IMR-90 (cell line): ENCODE measurements around the gene ANGEL1. TPM values are rescaled to one million over a fixed set of nuclear protein-coding genes. Genes with fewer than 3 reads are reported as not detected.

ENCODE experiments used
- ATAC-seq: fragments of 200-7000 bp; cut with Tn5 transposase; 2 replicates; pipeline ENCODE4 v1.9.1; 2020; ENCODE audit warnings: low read depth, mild to moderate bottlenecking, moderate library complexity
- BruUV-seq: library from RNA; stranded (reverse); fragments of 400-500 nt; replicated peaks from 2 replicates; lab custom pipeline; 2021; lab: Mats Ljungman, UMichigan
- CTCF ChIA-PET: fragments of 300-600 bp; formaldehyde crosslinking; extraction: SDS; loops from one replicate; lab custom pipeline; 2021; ENCODE audit warnings: antibody characterized with exemption; lab: Yijun Ruan, JAX
- POLR2A ChIA-PET: fragments of 300-600 bp; sonication (Branson Sonifier 250); formaldehyde crosslinking; loops from one replicate; lab custom pipeline; 2022; ENCODE audit warnings: antibody characterized with exemption; ENCODE audit not compliant: unreplicated experiment; lab: Charles Lee
- DNase-seq: peaks from one replicate; pipeline ENCODE4 v3.0.0; 2013
- H2AFZ ChIP-seq: replicated peaks from 2 replicates; pipeline ENCODE3; 2013; ENCODE audit warnings: low read length, mild to moderate bottlenecking; ENCODE audit not compliant: poor library complexity
- H2AK5ac ChIP-seq: 2 replicates; pipeline ENCODE4 v1.6.1; 2013; ENCODE audit warnings: low read depth, low read length, inconsistent platforms
- H2AK9ac ChIP-seq: replicated peaks from 2 replicates; pipeline ENCODE3; 2013; ENCODE audit warnings: mild to moderate bottlenecking, low read depth, low read length, moderate library complexity; ENCODE audit not compliant: poor library complexity
- H2BK120ac ChIP-seq: 2 replicates; pipeline ENCODE4 v1.6.1; 2013; ENCODE audit warnings: low read depth, low read length, inconsistent platforms
- H2BK15ac ChIP-seq: 3 replicates; pipeline ENCODE4 v1.6.1; 2013; ENCODE audit warnings: low read depth, low read length, inconsistent platforms
- H2BK20ac ChIP-seq: 2 replicates; pipeline ENCODE4 v1.6.1; 2013; ENCODE audit warnings: low read depth, mild to moderate bottlenecking, inconsistent platforms, low read length, moderate library complexity
- H2BK5ac ChIP-seq: 2 replicates; pipeline ENCODE4 v1.6.1; 2013; ENCODE audit warnings: mild to moderate bottlenecking, low read depth, low read length, inconsistent platforms; ENCODE audit not compliant: poor library complexity, severe bottlenecking
- H3K14ac ChIP-seq: replicated peaks from 2 replicates; pipeline ENCODE4 v1.6.1; 2013; ENCODE audit warnings: low read depth, low read length, inconsistent platforms
- H3K18ac ChIP-seq: 2 replicates; pipeline ENCODE4 v1.6.1; 2013; ENCODE audit warnings: low read depth, low read length, control low read depth
- H3K23ac ChIP-seq: 2 replicates; pipeline ENCODE4 v1.6.1; 2013; ENCODE audit warnings: low read depth, low read length, inconsistent platforms
- H3K27ac ChIP-seq: 2 replicates; pipeline ENCODE4 v1.5.1; 2013; ENCODE audit warnings: mild to moderate bottlenecking, control low read depth, low read length; ENCODE audit not compliant: insufficient read depth
- H3K27me3 ChIP-seq: 2 replicates; pipeline ENCODE4 v1.6.1; 2013; ENCODE audit warnings: low read length; ENCODE audit not compliant: control insufficient read depth, insufficient read depth
- H3K36me3 ChIP-seq: 2 replicates; pipeline ENCODE4 v1.6.1; 2013; ENCODE audit warnings: low read length, mixed read lengths; ENCODE audit not compliant: control insufficient read depth, insufficient read depth
- H3K4ac ChIP-seq: 2 replicates; pipeline ENCODE4 v1.6.1; 2013; ENCODE audit warnings: low read depth, low read length, inconsistent platforms
- H3K4me1 ChIP-seq: 2 replicates; pipeline ENCODE4 v1.6.1; 2013; ENCODE audit warnings: low read length, mixed read lengths; ENCODE audit not compliant: control insufficient read depth, insufficient read depth
- H3K4me2 ChIP-seq: 2 replicates; pipeline ENCODE4 v1.6.1; 2013; ENCODE audit warnings: low read depth, mild to moderate bottlenecking, control low read depth, low read length, moderate library complexity
- H3K4me3 ChIP-seq: 2 replicates; pipeline ENCODE4 v1.5.1; 2013; ENCODE audit warnings: low read depth, mild to moderate bottlenecking, control low read depth, low read length, moderate library complexity; ENCODE audit not compliant: insufficient read depth
- H3K56ac ChIP-seq: 2 replicates; pipeline ENCODE4 v1.6.1; 2013; ENCODE audit warnings: low read length, inconsistent platforms; ENCODE audit not compliant: insufficient read depth; ENCODE audit errors: extremely low read depth
- H3K79me1 ChIP-seq, 2 experiments: 2 replicates each; pipeline ENCODE4 v1.6.1; 2013; ENCODE audit warnings: low read length in 2 of 2, inconsistent platforms in 1 of 2, low read depth in 1 of 2
- H3K9ac ChIP-seq: 2 replicates; pipeline ENCODE4 v1.6.1; 2013; ENCODE audit warnings: low read depth, low read length, control low read depth
- H3K9me1 ChIP-seq: 2 replicates; pipeline ENCODE4 v1.6.1; 2013; ENCODE audit warnings: low read length, inconsistent platforms; ENCODE audit not compliant: insufficient read depth
- H3K9me3 ChIP-seq: 2 replicates; pipeline ENCODE4 v1.6.1; 2013; ENCODE audit warnings: low read length; ENCODE audit not compliant: control insufficient read depth, insufficient read depth
- H4K20me1 ChIP-seq: 2 replicates; pipeline ENCODE4 v1.6.1; 2013; ENCODE audit warnings: low read length, inconsistent platforms; ENCODE audit not compliant: insufficient read depth
- H4K5ac ChIP-seq: 2 replicates; pipeline ENCODE4 v1.6.1; 2013; ENCODE audit warnings: mild to moderate bottlenecking, low read depth, low read length, control low read depth
- H4K8ac ChIP-seq, 2 experiments: 2 replicates each; pipeline ENCODE4 v1.6.1; 2013; ENCODE audit warnings: low read depth in 2 of 2, low read length in 2 of 2, control low read depth in 1 of 2, inconsistent platforms in 1 of 2
- H4K91ac ChIP-seq: 2 replicates; pipeline ENCODE4 v1.6.1; 2013; ENCODE audit warnings: low read depth, low read length, inconsistent platforms; ENCODE audit not compliant: insufficient read depth
- BHLHE40 ChIP-seq: fragments of 150-350 bp; IDR thresholded peaks from 2 replicates; pipeline ENCODE4 v1.6.1; 2016; ENCODE audit warnings: mild to moderate bottlenecking, low read depth, low read length
- CEBPB ChIP-seq: IDR thresholded peaks from 2 replicates; pipeline ENCODE4 v1.6.1; 2012; ENCODE audit warnings: low read depth, low read length, improper control_type of control experiment
- CHD1 ChIP-seq: IDR thresholded peaks from 2 replicates; pipeline ENCODE4 v1.6.1; 2012; ENCODE audit warnings: low read depth, low read length, improper control_type of control experiment
- CTCF ChIP-seq: conservative IDR thresholded peaks from 2 replicates; pipeline ENCODE4 v1.5.1; 2012; ENCODE audit warnings: mild to moderate bottlenecking, low read depth, low read length, improper control_type of control experiment
- FOS ChIP-seq: fragments of 150-350 bp; IDR thresholded peaks from 2 replicates; pipeline ENCODE4 v1.6.1; 2016; ENCODE audit warnings: low read depth, low read length
- MAFK ChIP-seq: IDR thresholded peaks from 2 replicates; pipeline ENCODE4 v1.6.1; 2012; ENCODE audit warnings: low read depth, low read length, improper control_type of control experiment
- MAZ ChIP-seq: IDR thresholded peaks from 2 replicates; pipeline ENCODE4 v1.6.1; 2012; ENCODE audit warnings: low read depth, mild to moderate bottlenecking, low read length, improper control_type of control experiment, moderate library complexity, borderline replicate concordance
- MXI1 ChIP-seq: IDR thresholded peaks from 2 replicates; pipeline ENCODE4 v1.6.1; 2012; ENCODE audit warnings: low read depth, mild to moderate bottlenecking, low read length, moderate library complexity, borderline replicate concordance
- NFE2L2 ChIP-seq: fragments of 150-350 bp; IDR thresholded peaks from 2 replicates; pipeline ENCODE4 v1.6.1; 2016; ENCODE audit warnings: low read depth, mild to moderate bottlenecking, low read length
- POLR2A ChIP-seq: IDR thresholded peaks from 2 replicates; pipeline ENCODE4 v1.6.1; 2012; ENCODE audit warnings: mild to moderate bottlenecking, low read depth, low read length
- RAD21 ChIP-seq: IDR thresholded peaks from 2 replicates; pipeline ENCODE4 v1.6.1; 2012; ENCODE audit warnings: low read length, improper control_type of control experiment
- RCOR1 ChIP-seq: IDR thresholded peaks from 2 replicates; pipeline ENCODE4 v1.6.1; 2012; ENCODE audit warnings: mild to moderate bottlenecking, low read length, improper control_type of control experiment; ENCODE audit not compliant: insufficient replicate concordance
- RFX5 ChIP-seq: IDR thresholded peaks from 2 replicates; pipeline ENCODE4 v1.8.0; 2012; ENCODE audit warnings: low read depth, mild to moderate bottlenecking, low read length, moderate library complexity
- SMC3 ChIP-seq: fragments of 150-350 bp; IDR thresholded peaks from 2 replicates; pipeline ENCODE4 v1.6.1; 2016; ENCODE audit warnings: low read depth, mild to moderate bottlenecking, antibody characterized with exemption, low read length, moderate library complexity
- whole genome bisulfite sequencing, 2 experiments: methylation state at CpG; one replicate each; pipeline versions ENCODE4 v1.1.5 to v1.1.7; 2013; ENCODE audit warnings: missing lambda C conversion rate in 2 of 2; ENCODE audit not compliant: insufficient read length in 1 of 2; ENCODE audit errors: extremely low coverage in 2 of 2; 5-methylcytosine and 5-hydroxymethylcytosine counted together
- dilution Hi-C: fragments of 300-500 bp; cut with HindIII; formaldehyde crosslinking; loops from one replicate; pipeline ENCODE4 v1.14.3; 2018; ENCODE audit warnings: low sequenced_read_pairs; ENCODE audit not compliant: unreplicated experiment
- in situ Hi-C: fragments of 300-500 bp; cut with MboI; formaldehyde crosslinking; loops from 3 replicates; pipeline ENCODE4 v1.14.3; 2019; ENCODE audit warnings: low sequenced_read_pairs, inconsistent platforms, mixed read lengths
- intact Hi-C: fragments of 100-400 bp; cut with micrococcal nuclease; formaldehyde crosslinking; loops from 2 replicates; pipeline ENCODE4 v1.10.0; 2022
- polyA plus RNA-seq, 3 experiments: library from polyadenylated mRNA; depleted of rRNA; stranded (reverse); fragments of >200 nt; gene quantifications; 2 replicates each; pipeline ENCODE4 v1.2.3, GENCODE V29; 2012; ENCODE audit warnings: low replicate concordance in 1 of 3
- total RNA-seq: library from RNA; depleted of rRNA; stranded (reverse); fragments of >200 nt; gene quantifications from 2 replicates; pipeline ENCODE4 v1.2.3, GENCODE V29; 2012
- TF ChIP-seq, protein P1 (sequence below): fragments of 150-350 bp; IDR thresholded peaks from 2 replicates; pipeline ENCODE4 v1.6.1; 2016; ENCODE audit warnings: low read depth, mild to moderate bottlenecking, low read length, moderate library complexity, borderline replicate concordance
- TF ChIP-seq, protein P2 (sequence below): fragments of 150-350 bp; IDR thresholded peaks from 2 replicates; pipeline ENCODE4 v1.6.1; 2017; ENCODE audit warnings: mild to moderate bottlenecking, antibody characterized with exemption, low read length, low read depth

Gene ANGEL1
- total and polyA plus RNA-seq, 2 of the 4 experiments (the other 2 are of a cell fraction): 4.1 to 10.0 TPM

GRCh38 chr14:76793956-76794355 is 18.7 kb downstream of the ANGEL1 start:
- WGBS, 2 experiments: no CpG with 5 or more reads among the region's 5 CpGs
- Histone ChIP-seq H3K27me3 (no peaks in the 10 kb centered on the region), H3K4me2 (no peak overlapping the region), H3K56ac (no peak overlapping the region), H3K4ac (no peak overlapping the region), H3K4me1 (no peaks in the 10 kb centered on the region), H2BK120ac (no peak overlapping the region), H4K91ac (no peak overlapping the region), H4K8ac (no peak overlapping the region), H2BK15ac (no peak overlapping the region), H3K27ac (no peak overlapping the region), H3K36me3 (peaks cover 20% of the 10 kb centered on the region), H3K79me1 (no peaks in the 10 kb centered on the region), H3K4me3 (no peak overlapping the region), H2AK9ac (no peak overlapping the region), H4K20me1 (no peaks in the 10 kb centered on the region), H3K9me3 (no peaks in the 10 kb centered on the region), H2BK20ac (no peak overlapping the region), H4K5ac (no peak overlapping the region), H2BK5ac (no peak overlapping the region), H3K9me1 (no peaks in the 10 kb centered on the region; the same call in 1 of the 2 replicates), H2AFZ (no peak overlapping the region), H3K18ac (no peak overlapping the region), H2AK5ac (no peak overlapping the region), H3K9ac (no peak overlapping the region), H3K14ac (no peak overlapping the region), H3K23ac (no peak overlapping the region)
- ATAC-seq: no peak
- no TSS peak for BruUV-seq
- in situ Hi-C loops: no loop called here
- POLR2A ChIA-PET: no interaction called here
- intact Hi-C loops: no loop called here
- TF ChIP-seq MAZ (no peak), RFX5 (no peak), MXI1 (no peak), CEBPB (no peak), POLR2A (no peak), CHD1 (no peak), SMC3 (no peak), NFE2L2 (no peak), BHLHE40 (no peak), RAD21 (no peak), MAFK (no peak), CTCF (no peak), FOS (no peak), RCOR1 (no peak)
- TF ChIP-seq, protein P1, sequence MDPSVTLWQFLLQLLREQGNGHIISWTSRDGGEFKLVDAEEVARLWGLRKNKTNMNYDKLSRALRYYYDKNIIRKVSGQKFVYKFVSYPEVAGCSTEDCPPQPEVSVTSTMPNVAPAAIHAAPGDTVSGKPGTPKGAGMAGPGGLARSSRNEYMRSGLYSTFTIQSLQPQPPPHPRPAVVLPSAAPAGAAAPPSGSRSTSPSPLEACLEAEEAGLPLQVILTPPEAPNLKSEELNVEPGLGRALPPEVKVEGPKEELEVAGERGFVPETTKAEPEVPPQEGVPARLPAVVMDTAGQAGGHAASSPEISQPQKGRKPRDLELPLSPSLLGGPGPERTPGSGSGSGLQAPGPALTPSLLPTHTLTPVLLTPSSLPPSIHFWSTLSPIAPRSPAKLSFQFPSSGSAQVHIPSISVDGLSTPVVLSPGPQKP: no peak
- TF ChIP-seq, protein P2, sequence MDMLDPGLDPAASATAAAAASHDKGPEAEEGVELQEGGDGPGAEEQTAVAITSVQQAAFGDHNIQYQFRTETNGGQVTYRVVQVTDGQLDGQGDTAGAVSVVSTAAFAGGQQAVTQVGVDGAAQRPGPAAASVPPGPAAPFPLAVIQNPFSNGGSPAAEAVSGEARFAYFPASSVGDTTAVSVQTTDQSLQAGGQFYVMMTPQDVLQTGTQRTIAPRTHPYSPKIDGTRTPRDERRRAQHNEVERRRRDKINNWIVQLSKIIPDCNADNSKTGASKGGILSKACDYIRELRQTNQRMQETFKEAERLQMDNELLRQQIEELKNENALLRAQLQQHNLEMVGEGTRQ: no peak
- dilution Hi-C loops: no loop called here
- CTCF ChIA-PET: no interaction called here
- DNase-seq: peak; percentile 39
